Measurements from ENCODE around the gene CNGA2. TPM values are rescaled to one million over a fixed set of nuclear protein-coding genes. Genes with fewer than 3 reads are reported as not detected.

Gene CNGA2
- total and polyA plus RNA-seq, 4 donors, result not detected

DNA sequence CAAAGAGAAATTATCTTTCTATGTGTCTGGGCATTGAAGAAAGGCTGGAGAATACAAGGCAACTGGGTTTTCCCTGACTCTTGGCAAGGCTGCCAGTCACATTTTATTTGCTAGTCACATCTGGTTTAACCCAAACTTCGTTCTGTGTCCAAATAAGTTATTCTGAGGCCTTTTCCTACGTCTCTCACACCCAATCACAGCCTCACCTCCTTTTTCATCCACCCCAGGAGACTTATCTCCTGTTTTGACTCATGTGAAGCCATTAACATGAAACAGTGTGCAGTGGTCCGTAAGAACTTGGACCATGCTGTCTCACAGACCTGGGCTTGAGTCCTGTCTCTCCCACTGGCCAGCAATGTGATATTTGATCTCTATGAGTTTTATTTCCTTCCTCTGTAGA lies 59.3 kb downstream of the CNGA2 start:
- TF ChIP-seq, protein P1, sequence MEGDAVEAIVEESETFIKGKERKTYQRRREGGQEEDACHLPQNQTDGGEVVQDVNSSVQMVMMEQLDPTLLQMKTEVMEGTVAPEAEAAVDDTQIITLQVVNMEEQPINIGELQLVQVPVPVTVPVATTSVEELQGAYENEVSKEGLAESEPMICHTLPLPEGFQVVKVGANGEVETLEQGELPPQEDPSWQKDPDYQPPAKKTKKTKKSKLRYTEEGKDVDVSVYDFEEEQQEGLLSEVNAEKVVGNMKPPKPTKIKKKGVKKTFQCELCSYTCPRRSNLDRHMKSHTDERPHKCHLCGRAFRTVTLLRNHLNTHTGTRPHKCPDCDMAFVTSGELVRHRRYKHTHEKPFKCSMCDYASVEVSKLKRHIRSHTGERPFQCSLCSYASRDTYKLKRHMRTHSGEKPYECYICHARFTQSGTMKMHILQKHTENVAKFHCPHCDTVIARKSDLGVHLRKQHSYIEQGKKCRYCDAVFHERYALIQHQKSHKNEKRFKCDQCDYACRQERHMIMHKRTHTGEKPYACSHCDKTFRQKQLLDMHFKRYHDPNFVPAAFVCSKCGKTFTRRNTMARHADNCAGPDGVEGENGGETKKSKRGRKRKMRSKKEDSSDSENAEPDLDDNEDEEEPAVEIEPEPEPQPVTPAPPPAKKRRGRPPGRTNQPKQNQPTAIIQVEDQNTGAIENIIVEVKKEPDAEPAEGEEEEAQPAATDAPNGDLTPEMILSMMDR (IDR thresholded peaks at IDR 0.05; ENCODE audit: control extremely low read depth, extremely low read depth), result no peak
- Histone ChIP-seq H3K9me3 (ENCODE audit: control insufficient read depth in 4 of 4, insufficient read depth in 3 of 4, low read length in 3 of 4) (peaks cover 0 to 7% (median 0%) of the 10 kb centered on the region in 4 donors), H3K27ac (ENCODE audit: low read depth in 1 of 2, low read length in 1 of 2) (no peak overlapping the region), H3K9ac (ENCODE audit: insufficient read depth in 1 of 2, low read length in 2 of 2) (no peak overlapping the region), H3K27me3 (ENCODE audit: control insufficient read depth in 3 of 3, insufficient read depth in 3 of 3, low read length in 2 of 3) (peaks cover 0 to 3% (median 0%) of the 10 kb centered on the region in 3 donors), H3K4me3 (no peak overlapping the region), H3K36me3 (ENCODE audit: control insufficient read depth in 4 of 4, insufficient read depth in 4 of 4, low read length in 4 of 4) (no peaks in the 10 kb centered on the region), H3K4me1 (ENCODE audit: control insufficient read depth in 5 of 5, insufficient read depth in 5 of 5, low read length in 5 of 5) (no peaks in the 10 kb centered on the region)
- no peak for DNase-seq
- ATAC-seq (ENCODE audit: insufficient read depth, low FRiP score), result no peak
- 53 to 92% methylated on average over 3 of the region's 3 CpGs for WGBS, 2 donors

Other genes starting within 250 kb of the CNGA2 start
- gene PASD1, start 171.1 kb upstream of the CNGA2 start, total RNA-seq, result not detected
- not detected for gene PASD1, start 171.1 kb upstream of the CNGA2 start, polyA plus RNA-seq
- 1 to 10 TPM; 2.4 to 5.6 TPM for gene PRRG3, start 39.3 kb upstream of the CNGA2 start, total RNA-seq
- under 1 TPM; 0.11 to 0.63 TPM for gene PRRG3, start 39.3 kb upstream of the CNGA2 start, polyA plus RNA-seq
- gene FATE1, start 18.7 kb upstream of the CNGA2 start, total RNA-seq, result under 1 TPM in 1 of 2 donors, not detected in 1; 0.37 TPM
- 1 to 10 TPM in 1 of 2 donors, under 1 TPM in 1; 0.05 to 1.0 TPM for gene FATE1, start 18.7 kb upstream of the CNGA2 start, polyA plus RNA-seq
- gene MAGEA4, start 178.1 kb downstream of the CNGA2 start, total RNA-seq, result not detected
- gene MAGEA4, start 178.1 kb downstream of the CNGA2 start, polyA plus RNA-seq, result not detected
- 10 to 100 TPM; 18.1 to 44.5 TPM for gene GABRE, start 239.9 kb downstream of the CNGA2 start, total RNA-seq
- 10 to 100 TPM in 1 of 2 donors, 1 to 10 TPM in 1; 2.2 to 23.8 TPM for gene GABRE, start 239.9 kb downstream of the CNGA2 start, polyA plus RNA-seq

Data from lung (tissue), 12 donors.